Sigmoid colon (tissue), 4 donors: ENCODE measurements around the gene SCARF1.

Source experiments
- CTCF ChIP-seq, 4 experiments: fragments of 450-650 bp in 3 of 4; fragments of 200-600 bp in 1 of 4; IDR thresholded peaks; one replicate each; pipeline ENCODE4 v1.5.1; 2016 to 2019; ENCODE audit warnings: antibody characterized with exemption in 4 of 4, mild to moderate bottlenecking in 3 of 4, moderate library complexity in 2 of 4
- EP300 ChIP-seq, 4 donors: sonication (generic); formaldehyde crosslinking; IDR thresholded peaks; one replicate each; pipeline ENCODE4 v1.6.1; 2017; ENCODE audit warnings: antibody characterized with exemption in 4 of 4
- POLR2A ChIP-seq, 2 donors: fragments of 450-650 bp; IDR thresholded peaks; one replicate each; pipeline ENCODE4 v1.6.1; 2016; ENCODE audit warnings: antibody characterized with exemption in 2 of 2, mild to moderate bottlenecking in 2 of 2, moderate library complexity in 2 of 2
- POLR2AphosphoS5 ChIP-seq, 4 donors: sonication (generic); formaldehyde crosslinking; IDR thresholded peaks; one replicate each; pipeline ENCODE4 v1.6.1; 2017; ENCODE audit warnings: antibody characterized with exemption in 4 of 4

- TF ChIP-seq POLR2A (IDR thresholded peaks at IDR 0.05) = no peak
- no peak for TF ChIP-seq CTCF (IDR thresholded peaks at IDR 0.05)
- TF ChIP-seq EP300 (IDR thresholded peaks at IDR 0.05) = no peak
- no peak for TF ChIP-seq POLR2AphosphoS5 (IDR thresholded peaks at IDR 0.05)
Observed at GRCh38 chr17:1643293-1643998, 2.1 kb downstream of the SCARF1 start.
